IMR-90 (cell line): ENCODE data around the gene LAP3. TPM values are rescaled to one million over a fixed set of nuclear protein-coding genes. Genes with fewer than 3 reads are reported as not detected.

Source experiments
- CEBPB ChIP-seq: IDR thresholded peaks from 2 replicates; pipeline ENCODE4 v1.6.1; 2012; ENCODE audit warnings: low read depth, low read length, improper control_type of control experiment
- MAZ ChIP-seq: IDR thresholded peaks from 2 replicates; pipeline ENCODE4 v1.6.1; 2012; ENCODE audit warnings: low read depth, mild to moderate bottlenecking, low read length, improper control_type of control experiment, moderate library complexity, borderline replicate concordance
- polyA plus RNA-seq, 3 experiments: library from polyadenylated mRNA; depleted of rRNA; stranded (reverse); fragments of >200 nt; gene quantifications; 2 replicates each; pipeline ENCODE4 v1.2.3, GENCODE V29; 2012; ENCODE audit warnings: low replicate concordance in 1 of 3
- total RNA-seq: library from RNA; depleted of rRNA; stranded (reverse); fragments of >200 nt; gene quantifications from 2 replicates; pipeline ENCODE4 v1.2.3, GENCODE V29; 2012
- TF ChIP-seq, protein P1 (sequence below): fragments of 150-350 bp; IDR thresholded peaks from 2 replicates; pipeline ENCODE4 v1.6.1; 2017; ENCODE audit warnings: mild to moderate bottlenecking, antibody characterized with exemption, low read length, low read depth
- TF ChIP-seq, protein P2 (sequence below): conservative IDR thresholded peaks from 2 replicates; pipeline ENCODE4 v1.5.1; 2012; ENCODE audit warnings: mild to moderate bottlenecking, low read depth, low read length, improper control_type of control experiment

Gene LAP3
- total and polyA plus RNA-seq, 2 of the 4 experiments (the other 2 are of a cell fraction): 57.9 to 91.6 TPM

DNA sequence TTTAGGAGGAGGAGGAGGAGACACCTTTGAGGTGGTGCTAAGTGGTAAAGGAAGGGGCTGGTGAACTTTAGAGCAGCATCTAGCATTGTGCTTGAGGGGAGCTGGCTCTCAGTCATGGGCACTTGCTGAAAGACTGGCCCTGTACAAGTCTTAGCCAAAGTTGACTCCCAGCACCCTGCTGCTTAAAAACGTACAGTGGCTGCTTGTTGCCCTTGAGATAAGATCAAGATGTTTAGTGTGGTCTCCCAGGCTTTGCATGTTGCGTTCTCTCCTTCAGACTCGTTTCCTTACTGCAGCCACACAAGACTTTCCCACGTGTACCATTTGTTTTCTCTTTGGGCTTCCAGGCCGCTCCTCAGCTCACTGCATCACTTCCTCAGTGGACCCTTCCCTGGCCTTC is 39.3 kb downstream of the LAP3 start (continued):
- TF ChIP-seq, protein P1, sequence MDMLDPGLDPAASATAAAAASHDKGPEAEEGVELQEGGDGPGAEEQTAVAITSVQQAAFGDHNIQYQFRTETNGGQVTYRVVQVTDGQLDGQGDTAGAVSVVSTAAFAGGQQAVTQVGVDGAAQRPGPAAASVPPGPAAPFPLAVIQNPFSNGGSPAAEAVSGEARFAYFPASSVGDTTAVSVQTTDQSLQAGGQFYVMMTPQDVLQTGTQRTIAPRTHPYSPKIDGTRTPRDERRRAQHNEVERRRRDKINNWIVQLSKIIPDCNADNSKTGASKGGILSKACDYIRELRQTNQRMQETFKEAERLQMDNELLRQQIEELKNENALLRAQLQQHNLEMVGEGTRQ: no peak
- TF ChIP-seq, protein P2, sequence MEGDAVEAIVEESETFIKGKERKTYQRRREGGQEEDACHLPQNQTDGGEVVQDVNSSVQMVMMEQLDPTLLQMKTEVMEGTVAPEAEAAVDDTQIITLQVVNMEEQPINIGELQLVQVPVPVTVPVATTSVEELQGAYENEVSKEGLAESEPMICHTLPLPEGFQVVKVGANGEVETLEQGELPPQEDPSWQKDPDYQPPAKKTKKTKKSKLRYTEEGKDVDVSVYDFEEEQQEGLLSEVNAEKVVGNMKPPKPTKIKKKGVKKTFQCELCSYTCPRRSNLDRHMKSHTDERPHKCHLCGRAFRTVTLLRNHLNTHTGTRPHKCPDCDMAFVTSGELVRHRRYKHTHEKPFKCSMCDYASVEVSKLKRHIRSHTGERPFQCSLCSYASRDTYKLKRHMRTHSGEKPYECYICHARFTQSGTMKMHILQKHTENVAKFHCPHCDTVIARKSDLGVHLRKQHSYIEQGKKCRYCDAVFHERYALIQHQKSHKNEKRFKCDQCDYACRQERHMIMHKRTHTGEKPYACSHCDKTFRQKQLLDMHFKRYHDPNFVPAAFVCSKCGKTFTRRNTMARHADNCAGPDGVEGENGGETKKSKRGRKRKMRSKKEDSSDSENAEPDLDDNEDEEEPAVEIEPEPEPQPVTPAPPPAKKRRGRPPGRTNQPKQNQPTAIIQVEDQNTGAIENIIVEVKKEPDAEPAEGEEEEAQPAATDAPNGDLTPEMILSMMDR: no peak
- TF ChIP-seq MAZ (no peak), CEBPB (no peak)
